Vagina (tissue), 2 donors: ENCODE measurements around the gene FGFR3.

ENCODE experiments used
- POLR2A ChIP-seq, 2 donors: fragments of 450-650 bp; IDR thresholded peaks; one replicate each; pipeline ENCODE4 v1.6.1; 2017; ENCODE audit warnings: antibody characterized with exemption in 2 of 2, mild to moderate bottlenecking in 2 of 2, moderate library complexity in 2 of 2
- TF ChIP-seq, protein P1 (sequence below), 3 experiments: fragments of 450-650 bp in 2 of 3; fragments of 200-600 bp in 1 of 3; sonication (generic) in 1 of 3; IDR thresholded peaks; one replicate each; pipeline ENCODE4 v1.5.1; 2017 to 2019; ENCODE audit warnings: antibody characterized with exemption in 3 of 3, mild to moderate bottlenecking in 2 of 3, moderate library complexity in 2 of 3

GRCh38 chr4:1800805-1801204, 7.7 kb downstream of the FGFR3 start:
- no peak for TF ChIP-seq POLR2A (IDR thresholded peaks at IDR 0.05)
- TF ChIP-seq, protein P1, sequence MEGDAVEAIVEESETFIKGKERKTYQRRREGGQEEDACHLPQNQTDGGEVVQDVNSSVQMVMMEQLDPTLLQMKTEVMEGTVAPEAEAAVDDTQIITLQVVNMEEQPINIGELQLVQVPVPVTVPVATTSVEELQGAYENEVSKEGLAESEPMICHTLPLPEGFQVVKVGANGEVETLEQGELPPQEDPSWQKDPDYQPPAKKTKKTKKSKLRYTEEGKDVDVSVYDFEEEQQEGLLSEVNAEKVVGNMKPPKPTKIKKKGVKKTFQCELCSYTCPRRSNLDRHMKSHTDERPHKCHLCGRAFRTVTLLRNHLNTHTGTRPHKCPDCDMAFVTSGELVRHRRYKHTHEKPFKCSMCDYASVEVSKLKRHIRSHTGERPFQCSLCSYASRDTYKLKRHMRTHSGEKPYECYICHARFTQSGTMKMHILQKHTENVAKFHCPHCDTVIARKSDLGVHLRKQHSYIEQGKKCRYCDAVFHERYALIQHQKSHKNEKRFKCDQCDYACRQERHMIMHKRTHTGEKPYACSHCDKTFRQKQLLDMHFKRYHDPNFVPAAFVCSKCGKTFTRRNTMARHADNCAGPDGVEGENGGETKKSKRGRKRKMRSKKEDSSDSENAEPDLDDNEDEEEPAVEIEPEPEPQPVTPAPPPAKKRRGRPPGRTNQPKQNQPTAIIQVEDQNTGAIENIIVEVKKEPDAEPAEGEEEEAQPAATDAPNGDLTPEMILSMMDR (IDR thresholded peaks at IDR 0.05), result no peak
